HG02798 (cell line): ENCODE results near the gene YEATS4.

Experiments used
- ATAC-seq: cut with Tn5 transposase; IDR thresholded peaks from one replicate; pipeline ENCODE4 v1.9.1; 2021; ENCODE audit warnings: mild to moderate bottlenecking; ENCODE audit not compliant: unreplicated experiment, poor library complexity

YEATS4 gene

DNA sequence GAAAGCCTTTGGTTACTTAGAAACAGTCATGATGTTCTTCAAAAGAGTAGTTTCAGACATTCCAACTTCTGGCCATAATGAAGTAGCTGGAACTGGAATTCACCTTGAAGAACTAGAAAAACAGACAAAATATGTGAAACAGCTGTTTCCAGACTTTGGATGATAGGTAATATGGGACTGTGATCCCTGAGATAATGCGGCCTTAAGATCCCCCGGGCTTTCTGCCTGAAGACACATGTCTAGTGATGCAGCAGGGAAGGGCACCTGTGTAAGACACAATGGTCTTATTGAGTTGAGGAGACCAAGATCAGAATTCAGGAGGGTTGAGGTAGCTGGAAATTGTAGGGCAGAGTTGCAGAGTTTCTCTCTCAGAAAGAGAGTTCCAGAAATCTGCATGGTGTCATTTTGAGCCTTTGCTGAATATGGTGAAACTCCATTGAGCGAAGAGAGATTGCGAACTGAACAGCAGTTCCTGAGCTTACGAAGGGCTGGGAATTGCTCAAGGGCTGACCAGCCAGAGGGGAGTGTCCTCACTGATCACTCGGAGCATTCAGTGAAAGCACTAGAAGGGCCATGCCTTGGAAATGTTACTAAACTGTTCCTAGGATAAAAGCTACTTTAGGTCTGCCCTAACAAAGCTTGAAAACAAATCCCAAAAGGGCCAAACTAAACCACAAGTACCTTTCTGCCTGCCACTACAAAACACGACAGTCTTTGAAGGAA, 69.0 kb downstream of the YEATS4 start:
- ATAC-seq, result no peak

DNA sequence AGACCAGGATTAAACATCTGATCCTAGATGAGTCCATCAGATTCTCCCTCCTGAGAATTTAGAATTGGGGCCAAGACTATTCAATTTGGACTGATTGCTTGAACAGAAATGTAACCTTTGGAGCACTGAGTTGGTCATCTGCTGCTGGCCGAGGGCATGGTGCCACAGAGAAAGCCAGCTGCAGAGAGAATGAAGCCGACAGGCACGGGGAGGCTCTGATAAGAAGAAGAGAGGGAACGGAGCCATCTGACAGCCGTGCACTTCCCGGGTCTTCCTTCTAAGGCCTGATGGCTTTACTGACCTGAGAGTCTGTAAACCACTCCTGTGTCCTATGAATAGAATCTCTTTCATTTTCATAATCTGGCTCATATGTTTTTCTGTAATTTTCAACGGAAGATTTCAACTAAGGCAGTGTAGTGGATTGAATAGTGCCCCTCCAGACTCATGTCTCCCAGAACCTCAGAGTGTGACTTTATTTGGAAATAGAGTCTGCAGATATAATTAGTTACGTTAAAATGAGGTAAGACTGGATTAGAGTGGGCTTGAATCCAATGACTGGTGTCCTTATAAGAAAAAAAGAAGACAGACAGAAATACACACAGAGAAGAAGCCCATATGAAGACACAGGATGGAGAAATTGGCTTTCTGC, 71.5 kb downstream of the YEATS4 start:
- ATAC-seq, result no peak

DNA sequence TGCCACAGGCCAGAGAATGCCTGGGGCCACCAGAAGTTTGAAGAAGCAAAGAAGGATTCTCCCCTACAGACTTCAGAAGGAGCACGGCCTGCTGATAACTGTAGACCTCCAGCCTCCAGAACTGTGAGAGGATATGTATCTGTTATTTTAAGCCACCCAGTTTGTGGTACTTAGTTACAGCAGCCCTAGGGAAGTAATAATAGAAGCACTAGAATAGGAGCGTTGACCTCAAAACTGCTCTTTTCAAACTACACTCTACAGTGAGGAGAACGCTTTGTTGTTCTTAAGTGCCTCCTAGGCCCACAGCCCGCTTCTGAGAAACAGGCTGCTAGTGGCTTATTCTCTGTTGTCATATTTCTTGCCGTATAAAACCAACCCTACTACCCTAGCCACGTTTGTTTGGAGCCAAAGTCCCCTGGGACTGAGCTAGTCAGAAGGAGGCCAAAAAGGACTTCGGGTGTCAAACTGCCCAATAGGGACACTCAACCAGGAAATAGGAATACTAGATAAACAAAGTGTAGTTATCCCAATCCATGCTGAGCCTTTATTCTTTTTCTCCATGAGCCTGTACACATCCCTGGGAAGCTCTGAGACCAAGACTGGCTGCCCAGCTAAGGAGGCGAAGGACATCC, 72.2 kb downstream of the YEATS4 start:
- ATAC-seq, result no peak

GRCh38 chr12:69433653-69434052, 74.1 kb downstream of the YEATS4 start:
- no peak for ATAC-seq

- no peak for ATAC-seq
Observed at GRCh38 chr12:69435644-69436043, 76.1 kb downstream of the YEATS4 start.

DNA sequence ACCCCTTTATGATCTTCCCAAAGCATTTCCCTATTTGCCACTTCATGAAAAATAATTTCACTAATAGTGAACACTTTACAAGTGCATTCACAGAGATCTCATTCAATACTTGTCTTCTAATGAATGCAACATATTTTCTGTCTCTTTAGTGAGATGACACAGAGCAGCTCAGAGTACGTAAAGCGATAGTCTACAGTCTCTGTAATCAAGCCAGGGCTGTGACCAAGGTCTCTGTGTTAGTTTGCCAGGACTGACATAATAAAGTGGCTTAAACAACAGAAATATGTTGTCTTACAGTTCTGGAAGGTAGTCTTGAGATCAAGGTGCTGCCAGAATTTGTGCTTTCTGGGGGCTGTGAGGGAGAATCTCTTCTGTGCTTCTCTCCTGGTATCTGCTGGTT, 77.5 kb downstream of the YEATS4 start:
- no peak for ATAC-seq

GRCh38 chr12:69438539-69438938, 79.0 kb downstream of the YEATS4 start:
- ATAC-seq, result no peak

- no peak for ATAC-seq
Observed at GRCh38 chr12:69440016-69440415, 80.5 kb downstream of the YEATS4 start.
